Psoas muscle (tissue), 8 donors: Measurements from ENCODE around the gene ACACA. TPM values are rescaled to one million over a fixed set of nuclear protein-coding genes. Genes with fewer than 3 reads are reported as not detected.
"Not testable (repeated sequence)": the region's sequence is repeated elsewhere in the genome, so short reads cannot be mapped to it uniquely, and the experiment has no call there.

Experiments used
- ATAC-seq, 4 donors: fragments of 200-7000 bp; cut with Tn5 transposase; one replicate each; pipeline ENCODE4 v1.9.1; 2020; ENCODE audit warnings: moderate library complexity in 3 of 4, mild to moderate bottlenecking in 2 of 4
- DNase-seq, 2 donors: peaks; one replicate each; pipeline ENCODE4 v3.0.0-alpha.2; 2020
- H3K27ac ChIP-seq: fragments of 200-600 bp; one replicate; pipeline ENCODE4 v1.8.0; 2022
- H3K27me3 ChIP-seq, 3 donors: fragments of 200-600 bp in 1 of 3; one replicate each; pipeline versions ENCODE4 v1.6.1 to v1.8.0; 2013 to 2022; ENCODE audit warnings: low read length in 2 of 3, mild to moderate bottlenecking in 2 of 3, moderate library complexity in 1 of 3; ENCODE audit not compliant: insufficient read depth in 3 of 3
- H3K36me3 ChIP-seq, 2 donors: fragments of 200-600 bp in 1 of 2; one replicate each; pipeline versions ENCODE4 v1.6.1 to v1.8.0; 2013 to 2022; ENCODE audit warnings: low read depth in 1 of 2, mild to moderate bottlenecking in 1 of 2, moderate library complexity in 1 of 2; ENCODE audit not compliant: insufficient read depth in 1 of 2
- H3K4me1 ChIP-seq: fragments of 200-600 bp; one replicate; pipeline ENCODE4 v1.8.0; 2022
- H3K4me3 ChIP-seq: fragments of 200-600 bp; one replicate; pipeline ENCODE4 v1.8.0; 2022; ENCODE audit warnings: mild to moderate bottlenecking
- H3K9me3 ChIP-seq: fragments of 200-600 bp; one replicate; pipeline ENCODE4 v1.8.0; 2022
- CTCF ChIP-seq: fragments of 200-600 bp; IDR thresholded peaks from one replicate; pipeline ENCODE4 v1.8.0; 2022; ENCODE audit warnings: antibody characterized with exemption
- WGBS, 3 donors: extraction: QIAGEN DNeasy Blood & Tissue Kit; methylation state at CpG; one replicate each; pipeline versions ENCODE4 v1.1.6 to v1.1.7; 2013; 5-methylcytosine and 5-hydroxymethylcytosine counted together
- intact Hi-C, 2 donors: fragments of 100-400 bp; cut with DNase I; formaldehyde crosslinking; loops; one replicate each; pipeline versions ENCODE4 v1.11.0 to v1.14.2; 2022
- polyA plus RNA-seq, 3 donors: library from polyadenylated mRNA; stranded (reverse); fragments of 200-250 nt; gene quantifications; one replicate each; pipeline ENCODE4 v1.2.3, GENCODE V29; 2013
- total RNA-seq, 4 donors: library from RNA; stranded (reverse); fragmentation: NEBNext Ultra II Directional in 2 of 4; extraction: Animal tissue kit (Norgen Biotek cat#: 25700) in 2 of 4; gene quantifications; one replicate each; pipeline versions ENCODE4 v1.2.1 to v1.2.4, GENCODE V29; 2021 to 2023
- donor health status: healthy with polysubstance abuse.
- donor health status: DM: no; HTN: no; CAD: no; lungs with moderate emphysema.
- donor health status: Bipolar disorder and iron deficiency.
- donor health status: healthy.
- donor health status: DM: yes; HTN: yes; CAD: no.
- donor health status: DM: no; HTN: no; CAD: no.
- donor health status: DM: no; HTN: no; CAD: no.
- donor health status: DM: yes; HTN: yes; CAD: no.

ACACA gene
- total and polyA plus RNA-seq, 7 donors: 7.2 to 42.6 (median 21.5) TPM

GRCh38 chr17:37413875-37414519 lies 7.4 kb upstream of the ACACA start:
- H3K27me3 ChIP-seq: no peaks in the 10 kb centered on the region
- no peak for TF ChIP-seq CTCF
- intact Hi-C loops: no loop called here
- H3K4me1 ChIP-seq: no peaks in the 10 kb centered on the region
- ATAC-seq: no peak
- H3K4me3 ChIP-seq: no peak overlapping the region
- WGBS, 3 donors: 93 to 98% (median 94%) methylated on average over 7 of the region's 7 CpGs
- H3K9me3 ChIP-seq: no peaks in the 10 kb centered on the region
- peaks cover 5 to 80% of the 10 kb centered on the region in 2 donors for H3K36me3 ChIP-seq
- no peak for DNase-seq
- H3K27ac ChIP-seq: no peak overlapping the region

- peaks cover 5 to 47% of the 10 kb centered on the region in 2 donors for H3K36me3 ChIP-seq
- H3K4me3 ChIP-seq: no peak overlapping the region
- no peak for DNase-seq
- no peaks in the 10 kb centered on the region for H3K27me3 ChIP-seq
- WGBS, 3 donors: 59 to 88% (median 65%) methylated on average over 3 of the region's 3 CpGs
- no peaks in the 10 kb centered on the region for H3K9me3 ChIP-seq
- intact Hi-C loops: no loop called here
- TF ChIP-seq CTCF: no peak
- H3K4me1 ChIP-seq: peaks cover 12% of the 10 kb centered on the region
- H3K27ac ChIP-seq: peak overlapping the region; percentile 23
- ATAC-seq: peak in 1 of 4 donors; percentile 26
Measured at GRCh38 chr17:37410357-37410756, 3.7 kb upstream of the ACACA start.

GRCh38 chr17:37408145-37408479 lies 1.5 kb upstream of the ACACA start:
- not testable (repeated sequence) for DNase-seq, ATAC-seq, H3K27me3 ChIP-seq, H3K9me3 ChIP-seq
- H3K4me1 ChIP-seq: peaks cover 19% of the 10 kb centered on the region
- peak overlapping the region; percentile 76 for H3K4me3 ChIP-seq
- H3K27ac ChIP-seq: peak overlapping the region; percentile 94
- intact Hi-C loops: loop anchor here (5.0 kb wide), 3 partner anchors 36 to 79 kb away; partner anchors contain the start of gene DUSP14 (in 1 of the 2)
- WGBS, 3 donors: 92 to 95% (median 94%) methylated on average over 13 of the region's 13 CpGs
- H3K36me3 ChIP-seq: peaks cover 0 to 25% of the 10 kb centered on the region in 2 donors

GRCh38 chr17:37405955-37406634 lies 541 bp downstream of the ACACA start:
- intact Hi-C loops: loop anchor here (5.0 kb wide), 3 partner anchors 34 to 81 kb away; partner anchors contain the start of gene DUSP14 (in 1 of the 2)
- peak overlapping the region; percentile 94 for H3K27ac ChIP-seq
- peaks cover 0 to 8% of the 10 kb centered on the region in 2 donors for H3K36me3 ChIP-seq
- peak overlapping the region; percentile 76 for H3K4me3 ChIP-seq
- H3K4me1 ChIP-seq: peaks cover 19% of the 10 kb centered on the region
- DNase-seq (no peak), ATAC-seq (peak in 2 of 4 donors; percentile 2 to 6)
- 1% methylated on average over 21 of the region's 21 CpGs for WGBS, 3 donors
- TF ChIP-seq CTCF: no peak
- H3K9me3 ChIP-seq: no peaks in the 10 kb centered on the region
- no peaks in the 10 kb centered on the region for H3K27me3 ChIP-seq

GRCh38 chr17:37405522-37405921 lies 1.1 kb downstream of the ACACA start:
- ATAC-seq, H3K36me3 ChIP-seq, DNase-seq, H3K9me3 ChIP-seq, H3K27me3 ChIP-seq: not testable (repeated sequence)
- peak overlapping the region; percentile 94 for H3K27ac ChIP-seq
- intact Hi-C loops: loop anchor here (5.0 kb wide), 3 partner anchors 33 to 82 kb away; partner anchors contain the start of gene DUSP14 (in 1 of the 2)
- 57 to 64% (median 59%) methylated on average over 14 of the region's 14 CpGs for WGBS, 3 donors
- peaks cover 19% of the 10 kb centered on the region for H3K4me1 ChIP-seq
- H3K4me3 ChIP-seq: peak overlapping the region; percentile 76
